Measurements from ENCODE around the gene COL23A1. TPM values are rescaled to one million over a fixed set of nuclear protein-coding genes. Genes with fewer than 3 reads are reported as not detected.

COL23A1 gene
- total RNA-seq, 1 experiment from 2014 or later: not detected

GRCh38 chr5:178293400-178293799 is 296.8 kb downstream of the COL23A1 start:
- ChIA-PET POLR2A (ENCODE audit: unreplicated experiment) (no interaction called here), CTCF (no interaction called here)
- H3K4me3 ChIP-seq (ENCODE audit: low read length): no peak overlapping the region
- H3K36me3 ChIP-seq (ENCODE audit: low read depth, low read length): no peaks in the 10 kb centered on the region
- no peaks in the 10 kb centered on the region for H3F3A ChIP-seq (ENCODE audit: low read length, unreplicated experiment)
- no peaks in the 10 kb centered on the region for H3K9me2 ChIP-seq (replicated peaks; ENCODE audit: low read length)
- H3K4me2 ChIP-seq (ENCODE audit: low read length): no peak overlapping the region
- H2AFZ ChIP-seq (ENCODE audit: low read length): no peak overlapping the region
- intact Hi-C loops (cut with micrococcal nuclease): no loop called here
- no peak overlapping the region for H3K9ac ChIP-seq (ENCODE audit: low read length)
- no TSS peak for BruUV-seq (replicated peaks)
- no peak overlapping the region for H3K27ac ChIP-seq (ENCODE audit: low read length)
- no peaks in the 10 kb centered on the region for H4K20me1 ChIP-seq (ENCODE audit: low read length)
- peaks cover 37% of the 10 kb centered on the region for H3K27me3 ChIP-seq (ENCODE audit: low read length)
- TF ChIP-seq EZH2 (IDR thresholded peaks at IDR 0.05; ENCODE audit: low read length, unreplicated experiment): no peak
- no peak for TF ChIP-seq EZH2phosphoT487 (IDR thresholded peaks at IDR 0.05; ENCODE audit: borderline replicate concordance, low read length)
- no peak for TF ChIP-seq CTCF (conservative IDR thresholded peaks at IDR 0.05; ENCODE audit: low read depth, low read length)
- DNase-seq (no peak), ATAC-seq (no peak)
- no peaks in the 10 kb centered on the region for H3K79me2 ChIP-seq (ENCODE audit: low read length)
- H3K9me3 ChIP-seq (ENCODE audit: low read length): no peaks in the 10 kb centered on the region
- H3K4me1 ChIP-seq (ENCODE audit: insufficient read depth, low read length): peaks cover 11% of the 10 kb centered on the region; the same call in 1 of the 2 replicates

GRCh38 chr5:178292826-178293205 is 297.4 kb downstream of the COL23A1 start:
- Histone ChIP-seq H4K20me1 (ENCODE audit: low read length) (no peaks in the 10 kb centered on the region), H3K36me3 (ENCODE audit: low read depth, low read length) (no peaks in the 10 kb centered on the region), H3K4me1 (ENCODE audit: insufficient read depth, low read length) (peaks cover 12% of the 10 kb centered on the region; the same call in 1 of the 2 replicates), H3K4me3 (ENCODE audit: low read length) (no peak overlapping the region), H3K9ac (ENCODE audit: low read length) (no peak overlapping the region), H3F3A (ENCODE audit: low read length, unreplicated experiment) (no peaks in the 10 kb centered on the region), H2AFZ (ENCODE audit: low read length) (no peak overlapping the region), H3K9me2 (replicated peaks; ENCODE audit: low read length) (no peaks in the 10 kb centered on the region), H3K79me2 (ENCODE audit: low read length) (no peaks in the 10 kb centered on the region), H3K27ac (ENCODE audit: low read length) (no peak overlapping the region), H3K9me3 (ENCODE audit: low read length) (no peaks in the 10 kb centered on the region), H3K27me3 (ENCODE audit: low read length) (peaks cover 43% of the 10 kb centered on the region), H3K4me2 (ENCODE audit: low read length) (no peak overlapping the region)
- BruUV-seq (replicated peaks): no TSS peak
- DNase-seq (no peak), ATAC-seq (no peak)
- POLR2A ChIA-PET (ENCODE audit: unreplicated experiment): no interaction called here
- TF ChIP-seq EZH2 (IDR thresholded peaks at IDR 0.05; ENCODE audit: low read length, unreplicated experiment) (no peak), EZH2phosphoT487 (IDR thresholded peaks at IDR 0.05; ENCODE audit: borderline replicate concordance, low read length) (no peak), CTCF (conservative IDR thresholded peaks at IDR 0.05; ENCODE audit: low read depth, low read length) (no peak)
- intact Hi-C loops (cut with micrococcal nuclease): no loop called here
- CTCF ChIA-PET: no interaction called here

GRCh38 chr5:178291969-178292825 is 298.0 kb downstream of the COL23A1 start:
- no peaks in the 10 kb centered on the region for H3K9me3 ChIP-seq (ENCODE audit: low read length)
- intact Hi-C loops (cut with micrococcal nuclease): no loop called here
- H3K9ac ChIP-seq (ENCODE audit: low read length): no peak overlapping the region
- no peak overlapping the region for H3K4me3 ChIP-seq (ENCODE audit: low read length)
- H3K36me3 ChIP-seq (ENCODE audit: low read depth, low read length): no peaks in the 10 kb centered on the region
- H3K79me2 ChIP-seq (ENCODE audit: low read length): no peaks in the 10 kb centered on the region
- no peaks in the 10 kb centered on the region for H4K20me1 ChIP-seq (ENCODE audit: low read length)
- H3F3A ChIP-seq (ENCODE audit: low read length, unreplicated experiment): no peaks in the 10 kb centered on the region
- DNase-seq (no peak), ATAC-seq (no peak)
- no TSS peak for BruUV-seq (replicated peaks)
- POLR2A ChIA-PET (ENCODE audit: unreplicated experiment): no interaction called here
- no peak for TF ChIP-seq EZH2phosphoT487 (IDR thresholded peaks at IDR 0.05; ENCODE audit: borderline replicate concordance, low read length)
- no peak for TF ChIP-seq CTCF (conservative IDR thresholded peaks at IDR 0.05; ENCODE audit: low read depth, low read length)
- TF ChIP-seq EZH2 (IDR thresholded peaks at IDR 0.05; ENCODE audit: low read length, unreplicated experiment): no peak
- no peak overlapping the region for H3K27ac ChIP-seq (ENCODE audit: low read length)
- no peak overlapping the region for H3K4me2 ChIP-seq (ENCODE audit: low read length)
- H2AFZ ChIP-seq (ENCODE audit: low read length): no peak overlapping the region
- CTCF ChIA-PET: no interaction called here
- peaks cover 49% of the 10 kb centered on the region for H3K27me3 ChIP-seq (ENCODE audit: low read length)
- peaks cover 12% of the 10 kb centered on the region; the same call in 1 of the 2 replicates for H3K4me1 ChIP-seq (ENCODE audit: insufficient read depth, low read length)
- H3K9me2 ChIP-seq (replicated peaks; ENCODE audit: low read length): no peaks in the 10 kb centered on the region

Data from PC-3 (cell line).